ENCODE results near the gene ZCCHC24.

Gene ZCCHC24

DNA sequence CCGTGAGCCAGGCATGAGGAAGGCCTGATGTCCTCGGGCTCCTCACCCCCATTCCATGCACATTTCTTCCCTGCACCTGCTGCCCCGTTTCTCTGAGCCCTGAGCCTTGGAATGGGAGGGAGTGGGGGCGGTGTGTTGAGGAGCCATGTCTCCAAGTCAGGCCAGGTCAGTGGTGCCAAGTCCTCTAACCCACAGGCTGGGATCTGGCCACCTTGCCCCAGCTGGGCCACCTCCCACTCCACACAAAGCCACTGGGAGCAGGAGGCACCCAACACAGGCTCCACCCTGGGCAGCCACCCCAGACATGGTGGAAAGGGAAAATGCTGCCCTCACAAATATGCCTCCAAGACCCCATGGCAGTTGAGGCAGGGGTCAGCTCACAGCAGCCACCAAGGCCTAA, 27.7 kb downstream of the ZCCHC24 start:
- Histone ChIP-seq H3K4me2 (ENCODE audit: low read length) (no peak overlapping the region), H3K14ac (ENCODE audit: low read length) (no peak overlapping the region), H3K18ac (ENCODE audit: low read length) (no peak overlapping the region), H3K4me3 (ENCODE audit: low read depth, low read length) (no peak overlapping the region), H4K12ac (ENCODE audit: low read depth, low read length) (no peak overlapping the region), H2BK120ac (ENCODE audit: insufficient read depth, low read length, poor library complexity) (no peak overlapping the region), H2AFZ (ENCODE audit: insufficient read depth, low read length, poor library complexity) (no peak overlapping the region), H3K36me3 (ENCODE audit: control insufficient read depth in 1 of 2, insufficient read depth in 2 of 2, low read length in 2 of 2) (no peaks in the 10 kb centered on the region), H2BK12ac (ENCODE audit: low read length) (no peak overlapping the region), H3K27me3 (ENCODE audit: insufficient read depth, low read length) (no peaks in the 10 kb centered on the region), H3K4me1 (ENCODE audit: control insufficient read depth in 1 of 2, insufficient read depth in 2 of 2, low read length in 2 of 2) (peaks cover 0 to 6% of the 10 kb centered on the region in 2 experiments), H2AK5ac (ENCODE audit: low read length) (no peak overlapping the region), H3K4ac (ENCODE audit: low read depth, low read length) (no peak overlapping the region), H3K9me3 (ENCODE audit: insufficient read depth, low read depth, low read length) (no peaks in the 10 kb centered on the region), H3K79me1 (ENCODE audit: low read length) (no peaks in the 10 kb centered on the region), H4K8ac (ENCODE audit: low read depth, low read length) (no peak overlapping the region), H2BK5ac (ENCODE audit: low read depth, low read length, poor library complexity) (no peak overlapping the region), H3K23ac (ENCODE audit: low read length) (no peak overlapping the region), H3K9ac (ENCODE audit: low read length) (no peak overlapping the region), H3K79me2 (ENCODE audit: control insufficient read depth, insufficient read depth, low read length, poor library complexity) (no peaks in the 10 kb centered on the region), H4K91ac (ENCODE audit: low read depth, low read length) (no peak overlapping the region), H3K27ac (ENCODE audit: low read depth, low read length) (no peak overlapping the region)
- WGBS (ENCODE audit: extremely low coverage, insufficient coverage, insufficient read length), result no CpG with 5 or more reads among the region's 4 CpGs
- no peak for DNase-seq

DNA sequence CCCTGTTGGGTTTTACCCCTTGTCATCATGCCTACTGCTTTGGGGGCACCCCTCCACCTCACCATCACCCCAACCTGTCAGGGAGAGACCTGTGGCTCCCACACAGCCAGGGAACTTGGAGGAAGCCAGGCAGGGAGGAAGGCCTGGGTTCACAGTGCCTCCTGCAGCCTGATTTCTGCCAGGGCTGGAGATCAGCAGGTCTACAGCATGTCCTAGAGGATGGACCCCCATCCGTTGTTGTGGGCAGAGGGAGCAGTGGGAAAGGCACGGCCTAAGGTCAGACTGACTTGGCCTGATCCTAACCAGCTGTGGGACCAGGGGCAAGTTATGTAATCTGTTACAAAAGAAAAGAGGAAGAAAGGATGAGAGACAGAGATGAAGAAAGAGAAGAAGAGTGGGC, 28.2 kb downstream of the ZCCHC24 start:
- Histone ChIP-seq H4K12ac (ENCODE audit: low read depth, low read length) (no peak overlapping the region), H4K91ac (ENCODE audit: low read depth, low read length) (no peak overlapping the region), H3K79me1 (ENCODE audit: low read length) (no peaks in the 10 kb centered on the region), H3K4me1 (ENCODE audit: control insufficient read depth in 1 of 2, insufficient read depth in 2 of 2, low read length in 2 of 2) (peaks cover 0 to 3% of the 10 kb centered on the region in 2 experiments), H3K79me2 (ENCODE audit: control insufficient read depth, insufficient read depth, low read length, poor library complexity) (no peaks in the 10 kb centered on the region), H2AK5ac (ENCODE audit: low read length) (no peak overlapping the region), H3K4ac (ENCODE audit: low read depth, low read length) (no peak overlapping the region), H3K18ac (ENCODE audit: low read length) (no peak overlapping the region), H3K9ac (ENCODE audit: low read length) (no peak overlapping the region), H3K27ac (ENCODE audit: low read depth, low read length) (no peak overlapping the region), H3K9me3 (ENCODE audit: insufficient read depth, low read depth, low read length) (no peaks in the 10 kb centered on the region), H3K27me3 (ENCODE audit: insufficient read depth, low read length) (no peaks in the 10 kb centered on the region), H3K36me3 (ENCODE audit: control insufficient read depth in 1 of 2, insufficient read depth in 2 of 2, low read length in 2 of 2) (no peaks in the 10 kb centered on the region), H3K23ac (ENCODE audit: low read length) (no peak overlapping the region), H3K4me2 (ENCODE audit: low read length) (no peak overlapping the region), H4K8ac (ENCODE audit: low read depth, low read length) (no peak overlapping the region), H2BK5ac (ENCODE audit: low read depth, low read length, poor library complexity) (no peak overlapping the region), H2BK12ac (ENCODE audit: low read length) (no peak overlapping the region), H3K14ac (ENCODE audit: low read length) (no peak overlapping the region), H2BK120ac (ENCODE audit: insufficient read depth, low read length, poor library complexity) (no peak overlapping the region), H3K4me3 (ENCODE audit: low read depth, low read length) (no peak overlapping the region), H2AFZ (ENCODE audit: insufficient read depth, low read length, poor library complexity) (no peak overlapping the region)
- no peak for DNase-seq
- WGBS (ENCODE audit: extremely low coverage, insufficient coverage, insufficient read length), result no CpG with 5 or more reads among the region's 2 CpGs

DNA sequence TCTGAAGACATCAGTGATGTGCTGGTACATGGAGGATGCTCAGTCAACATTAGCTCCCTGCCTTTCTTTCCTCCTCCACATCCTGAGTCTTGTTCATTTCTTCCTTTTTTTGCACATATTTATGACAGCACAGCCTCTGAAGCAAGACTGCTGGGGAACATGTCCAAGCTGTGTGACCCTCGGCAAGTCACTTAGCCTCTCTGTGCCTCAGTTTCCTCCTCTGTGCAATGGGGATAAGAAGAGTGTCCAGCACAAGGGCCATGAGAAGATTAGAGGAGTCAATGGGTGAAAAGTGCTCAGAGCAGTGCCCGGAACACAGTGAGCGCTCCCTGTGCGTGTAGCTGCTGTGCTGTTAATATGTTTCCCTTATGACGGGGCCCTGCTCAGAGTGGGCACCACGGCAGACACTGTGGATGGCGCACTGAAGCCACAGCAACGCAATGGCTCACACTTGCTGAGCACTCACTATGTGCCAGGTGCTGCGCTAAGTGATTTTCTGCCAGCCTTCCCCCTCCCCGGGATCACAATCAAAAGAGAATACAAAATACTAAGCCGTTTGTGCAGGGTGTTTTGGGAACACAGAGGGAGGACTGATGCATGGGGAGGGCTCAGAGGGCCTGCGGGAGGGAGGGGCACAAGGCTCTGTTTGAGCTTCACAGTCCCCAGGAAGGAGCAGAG, 28.7 kb downstream of the ZCCHC24 start:
- Histone ChIP-seq H3K4ac (ENCODE audit: low read depth, low read length) (no peak overlapping the region), H3K4me1 (ENCODE audit: control insufficient read depth in 1 of 2, insufficient read depth in 2 of 2, low read length in 2 of 2) (no peaks in the 10 kb centered on the region), H3K27ac (ENCODE audit: low read depth, low read length) (no peak overlapping the region), H4K12ac (ENCODE audit: low read depth, low read length) (no peak overlapping the region), H2AFZ (ENCODE audit: insufficient read depth, low read length, poor library complexity) (no peak overlapping the region), H3K4me3 (ENCODE audit: low read depth, low read length) (no peak overlapping the region), H2BK12ac (ENCODE audit: low read length) (no peak overlapping the region), H2BK120ac (ENCODE audit: insufficient read depth, low read length, poor library complexity) (no peak overlapping the region), H3K9ac (ENCODE audit: low read length) (no peak overlapping the region), H2BK5ac (ENCODE audit: low read depth, low read length, poor library complexity) (no peak overlapping the region), H3K79me1 (ENCODE audit: low read length) (no peaks in the 10 kb centered on the region), H3K23ac (ENCODE audit: low read length) (no peak overlapping the region), H3K27me3 (ENCODE audit: insufficient read depth, low read length) (no peaks in the 10 kb centered on the region), H3K9me3 (ENCODE audit: insufficient read depth, low read depth, low read length) (no peaks in the 10 kb centered on the region), H3K79me2 (ENCODE audit: control insufficient read depth, insufficient read depth, low read length, poor library complexity) (no peaks in the 10 kb centered on the region), H3K18ac (ENCODE audit: low read length) (no peak overlapping the region), H3K14ac (ENCODE audit: low read length) (no peak overlapping the region), H3K4me2 (ENCODE audit: low read length) (no peak overlapping the region), H4K8ac (ENCODE audit: low read depth, low read length) (no peak overlapping the region), H4K91ac (ENCODE audit: low read depth, low read length) (no peak overlapping the region), H2AK5ac (ENCODE audit: low read length) (no peak overlapping the region), H3K36me3 (ENCODE audit: control insufficient read depth in 1 of 2, insufficient read depth in 2 of 2, low read length in 2 of 2) (no peaks in the 10 kb centered on the region)
- no peak for DNase-seq
- no CpG with 5 or more reads among the region's 12 CpGs for WGBS (ENCODE audit: extremely low coverage, insufficient coverage, insufficient read length)

GRCh38 chr10:79415736-79416577, 29.5 kb downstream of the ZCCHC24 start:
- Histone ChIP-seq H3K79me2 (ENCODE audit: control insufficient read depth, insufficient read depth, low read length, poor library complexity) (no peaks in the 10 kb centered on the region), H3K23ac (ENCODE audit: low read length) (no peak overlapping the region), H4K8ac (ENCODE audit: low read depth, low read length) (no peak overlapping the region), H3K9ac (ENCODE audit: low read length) (no peak overlapping the region), H3K36me3 (ENCODE audit: control insufficient read depth in 1 of 2, insufficient read depth in 2 of 2, low read length in 2 of 2) (no peaks in the 10 kb centered on the region), H2BK5ac (ENCODE audit: low read depth, low read length, poor library complexity) (no peak overlapping the region), H2BK12ac (ENCODE audit: low read length) (no peak overlapping the region), H3K4ac (ENCODE audit: low read depth, low read length) (no peak overlapping the region), H4K12ac (ENCODE audit: low read depth, low read length) (no peak overlapping the region), H3K79me1 (ENCODE audit: low read length) (no peaks in the 10 kb centered on the region), H4K91ac (ENCODE audit: low read depth, low read length) (no peak overlapping the region), H2BK120ac (ENCODE audit: insufficient read depth, low read length, poor library complexity) (no peak overlapping the region), H2AK5ac (ENCODE audit: low read length) (no peak overlapping the region), H3K27me3 (ENCODE audit: insufficient read depth, low read length) (no peaks in the 10 kb centered on the region), H2AFZ (ENCODE audit: insufficient read depth, low read length, poor library complexity) (no peak overlapping the region), H3K4me3 (ENCODE audit: low read depth, low read length) (no peak overlapping the region), H3K9me3 (ENCODE audit: insufficient read depth, low read depth, low read length) (no peaks in the 10 kb centered on the region), H3K4me2 (ENCODE audit: low read length) (no peak overlapping the region), H3K4me1 (ENCODE audit: control insufficient read depth in 1 of 2, insufficient read depth in 2 of 2, low read length in 2 of 2) (no peaks in the 10 kb centered on the region), H3K27ac (ENCODE audit: low read depth, low read length) (no peak overlapping the region), H3K14ac (ENCODE audit: low read length) (no peak overlapping the region), H3K18ac (ENCODE audit: low read length) (no peak overlapping the region)
- WGBS (ENCODE audit: extremely low coverage, insufficient coverage, insufficient read length), result no CpG with 5 or more reads among the region's 12 CpGs
- DNase-seq, result no peak

Data from trophoblast cell (in vitro differentiated cells and primary cell).